Fibroblast of lung (primary cell): ENCODE data around the gene KCTD13. TPM values are rescaled to one million over a fixed set of nuclear protein-coding genes. Genes with fewer than 3 reads are reported as not detected.

Experiments
- DNase-seq, 2 donors: peaks; one replicate each; pipeline versions ENCODE4 v3.0.0 to v3.0.0-alpha.2; 2010; ENCODE audit warnings: low read depth in 2 of 2
- H2AFZ ChIP-seq: 2 replicates; pipeline ENCODE4 v1.5.1; 2012; ENCODE audit warnings: low read length, control low read depth, inconsistent platforms
- H3K27ac ChIP-seq: 2 replicates; pipeline ENCODE4 v1.5.1; 2011; ENCODE audit warnings: low read length, control low read depth; ENCODE audit not compliant: insufficient read depth
- H3K27me3 ChIP-seq: 2 replicates; pipeline ENCODE4 v1.5.1; 2011; ENCODE audit warnings: mild to moderate bottlenecking, low read length; ENCODE audit not compliant: control insufficient read depth, insufficient read depth
- H3K36me3 ChIP-seq: 2 replicates; pipeline ENCODE4 v1.5.1; 2011; ENCODE audit warnings: low read length; ENCODE audit not compliant: control insufficient read depth, insufficient read depth
- H3K4me1 ChIP-seq: 2 replicates; pipeline ENCODE4 v1.5.1; 2011; ENCODE audit warnings: low read length; ENCODE audit not compliant: control insufficient read depth, insufficient read depth; ENCODE audit errors: extremely low read depth
- H3K4me2 ChIP-seq: 2 replicates; pipeline ENCODE4 v1.5.1; 2011; ENCODE audit warnings: low read length, control low read depth; ENCODE audit not compliant: insufficient read depth; ENCODE audit errors: extremely low read depth
- H3K4me3 ChIP-seq, 4 experiments: fragments of 200-600 bp in 1 of 4; sonication (generic) in 1 of 4; replicated peaks in 1 of 4; 2 replicates each; pipeline ENCODE4 v1.5.1; 2011 to 2016; ENCODE audit warnings: low read length in 4 of 4, low read depth in 3 of 4, mild to moderate bottlenecking in 3 of 4, control low read depth in 2 of 4, inconsistent platforms in 1 of 4, mixed read lengths in 1 of 4; ENCODE audit not compliant: insufficient read depth in 1 of 4; ENCODE audit errors: control extremely low read depth in 1 of 4
- H3K79me2 ChIP-seq: 2 replicates; pipeline ENCODE4 v1.5.1; 2012; ENCODE audit warnings: mild to moderate bottlenecking, low read length, inconsistent platforms; ENCODE audit not compliant: control insufficient read depth, insufficient read depth
- H3K9ac ChIP-seq: 2 replicates; pipeline ENCODE4 v1.5.1; 2011; ENCODE audit warnings: mild to moderate bottlenecking, low read length, control low read depth; ENCODE audit not compliant: insufficient read depth
- H3K9me3 ChIP-seq: 2 replicates; pipeline ENCODE4 v1.5.1; 2012; ENCODE audit warnings: low read depth, low read length; ENCODE audit not compliant: control insufficient read depth, insufficient read depth
- H4K20me1 ChIP-seq: 2 replicates; pipeline ENCODE4 v1.5.1; 2011; ENCODE audit warnings: low read length; ENCODE audit not compliant: control insufficient read depth, insufficient read depth; ENCODE audit errors: extremely low read depth
- EZH2 ChIP-seq: IDR thresholded peaks from 2 replicates; pipeline ENCODE4 v1.5.1; 2012; ENCODE audit warnings: low read length, control low read depth, mild to moderate bottlenecking; ENCODE audit errors: missing control alignments
- polyA plus RNA-seq, 2 donors: library from polyadenylated mRNA; depleted of rRNA in 1 of 2; stranded (reverse) in 1 of 2; unstranded in 1 of 2; fragments of >200 nt; gene quantifications; 2 replicates each; pipeline ENCODE4 v1.2.1, GENCODE V29; 2011 to 2012; ENCODE audit warnings: missing spikeins in 1 of 2
- total RNA-seq: library from RNA; depleted of rRNA; stranded (reverse); fragments of >200 nt; gene quantifications from 2 replicates; pipeline ENCODE4 v1.2.1, GENCODE V29; 2014
- TF ChIP-seq, protein P1 (sequence below), 2 donors: IDR thresholded peaks in 1 of 2; conservative IDR thresholded peaks in 1 of 2; 1 replicate in 1 of 2; 2 replicates in 1 of 2; pipeline ENCODE4 v1.5.1; 2011 to 2012; ENCODE audit warnings: low read length in 2 of 2, control low read depth in 1 of 2, inconsistent platforms in 1 of 2, low read depth in 1 of 2, mild to moderate bottlenecking in 1 of 2

KCTD13 gene
- total and polyA plus RNA-seq, 2 donors (not counting 1 experiment from before 2014, with no cell fraction given), result 5.9 to 6.3 TPM

DNA sequence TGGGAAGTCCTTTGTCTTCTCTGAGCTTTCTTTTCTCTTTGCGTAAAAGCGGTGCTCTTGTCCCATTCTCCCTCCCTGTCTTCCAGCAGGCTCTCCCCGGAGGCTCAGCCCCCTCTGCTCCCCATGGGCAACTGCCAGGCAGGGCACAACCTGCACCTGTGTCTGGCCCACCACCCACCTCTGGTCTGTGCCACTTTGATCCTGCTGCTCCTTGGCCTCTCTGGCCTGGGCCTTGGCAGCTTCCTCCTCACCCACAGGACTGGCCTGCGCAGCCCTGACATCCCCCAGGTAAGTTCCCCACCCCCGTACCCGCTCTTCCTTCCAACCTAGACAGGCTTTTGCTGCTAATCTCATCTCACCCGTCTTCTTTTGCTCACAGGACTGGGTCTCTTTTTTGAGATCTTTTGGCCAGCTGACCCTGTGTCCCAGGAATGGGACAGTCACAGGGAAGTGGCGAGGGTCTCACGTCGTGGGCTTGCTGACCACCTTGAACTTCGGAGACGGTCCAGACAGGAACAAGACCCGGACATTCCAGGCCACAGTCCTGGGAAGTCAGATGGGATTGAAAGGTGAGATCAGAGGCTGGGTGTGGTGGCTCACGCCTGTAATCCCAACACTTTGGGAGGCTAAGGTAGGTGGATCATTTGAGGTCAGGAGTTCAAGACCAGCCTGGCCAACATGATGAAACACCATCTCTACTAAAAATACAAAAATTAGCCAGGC is 37.2 kb upstream of the KCTD13 start:
- Histone ChIP-seq H2AFZ (no peak overlapping the region), H3K4me3 (peak overlapping the region; percentile 72 to 83 (median 80)), H3K4me1 (no peaks in the 10 kb centered on the region), H3K9me3 (no peaks in the 10 kb centered on the region), H4K20me1 (no peaks in the 10 kb centered on the region), H3K4me2 (peak overlapping the region; percentile 99), H3K27me3 (no peaks in the 10 kb centered on the region), H3K36me3 (peaks cover 2% of the 10 kb centered on the region), H3K27ac (peak overlapping the region; percentile 65), H3K79me2 (no peaks in the 10 kb centered on the region), H3K9ac (no peak overlapping the region)
- TF ChIP-seq, protein P1, sequence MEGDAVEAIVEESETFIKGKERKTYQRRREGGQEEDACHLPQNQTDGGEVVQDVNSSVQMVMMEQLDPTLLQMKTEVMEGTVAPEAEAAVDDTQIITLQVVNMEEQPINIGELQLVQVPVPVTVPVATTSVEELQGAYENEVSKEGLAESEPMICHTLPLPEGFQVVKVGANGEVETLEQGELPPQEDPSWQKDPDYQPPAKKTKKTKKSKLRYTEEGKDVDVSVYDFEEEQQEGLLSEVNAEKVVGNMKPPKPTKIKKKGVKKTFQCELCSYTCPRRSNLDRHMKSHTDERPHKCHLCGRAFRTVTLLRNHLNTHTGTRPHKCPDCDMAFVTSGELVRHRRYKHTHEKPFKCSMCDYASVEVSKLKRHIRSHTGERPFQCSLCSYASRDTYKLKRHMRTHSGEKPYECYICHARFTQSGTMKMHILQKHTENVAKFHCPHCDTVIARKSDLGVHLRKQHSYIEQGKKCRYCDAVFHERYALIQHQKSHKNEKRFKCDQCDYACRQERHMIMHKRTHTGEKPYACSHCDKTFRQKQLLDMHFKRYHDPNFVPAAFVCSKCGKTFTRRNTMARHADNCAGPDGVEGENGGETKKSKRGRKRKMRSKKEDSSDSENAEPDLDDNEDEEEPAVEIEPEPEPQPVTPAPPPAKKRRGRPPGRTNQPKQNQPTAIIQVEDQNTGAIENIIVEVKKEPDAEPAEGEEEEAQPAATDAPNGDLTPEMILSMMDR (conservative IDR thresholded peaks at IDR 0.05 in 1 of 2, IDR thresholded peaks at IDR 0.05 in 1 of 2; ENCODE audit: low read depth in 1 of 2, low read length in 2 of 2), result no peak
- no peak for TF ChIP-seq EZH2
- no peak for DNase-seq

DNA sequence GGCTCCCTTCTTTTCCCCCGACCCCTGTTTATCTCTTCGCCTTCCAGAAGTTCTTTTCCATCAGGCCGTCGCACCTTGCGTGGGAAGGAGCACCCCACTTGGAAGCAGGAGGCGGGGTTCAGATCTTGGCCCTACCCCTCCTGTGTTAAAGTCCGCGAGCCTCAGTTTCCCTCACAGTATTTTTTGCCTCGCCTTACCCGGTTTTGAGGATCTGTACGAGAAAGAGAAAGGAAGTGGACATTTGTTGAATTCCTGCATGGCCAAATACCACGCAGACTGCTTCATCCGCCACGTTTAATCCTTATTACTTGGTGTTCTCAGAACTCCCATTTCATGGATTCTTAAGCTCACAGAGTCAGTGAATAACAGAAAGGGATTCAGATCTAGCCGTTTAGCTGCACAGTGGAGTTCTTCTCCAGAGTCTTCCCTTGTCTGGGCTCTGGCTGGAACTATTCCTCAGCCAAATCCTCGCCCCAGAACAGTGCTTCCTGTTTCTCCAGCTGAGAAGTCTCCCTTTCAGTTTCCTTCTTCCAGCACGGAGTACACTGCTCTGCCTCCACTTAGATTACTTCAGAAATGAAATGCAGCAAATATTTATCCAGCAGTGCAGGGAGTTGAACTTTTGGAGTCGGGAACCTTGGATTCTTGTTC is 36.4 kb upstream of the KCTD13 start:
- H3K27me3 ChIP-seq, result no peaks in the 10 kb centered on the region

More for the DNA sequence above, 36.4 kb upstream of the KCTD13 start:
- TF ChIP-seq, protein P1 (conservative IDR thresholded peaks at IDR 0.05 in 1 of 2, IDR thresholded peaks at IDR 0.05 in 1 of 2; ENCODE audit: low read depth in 1 of 2, low read length in 2 of 2), result no peak
- TF ChIP-seq EZH2, result no peak
- H3K9me3 ChIP-seq, result no peaks in the 10 kb centered on the region
- peak overlapping the region; percentile 65 for H3K27ac ChIP-seq
- peak overlapping the region; percentile 81 for H3K9ac ChIP-seq
- peak overlapping the region; percentile 72 to 83 (median 80) for H3K4me3 ChIP-seq
- H3K79me2 ChIP-seq, result no peaks in the 10 kb centered on the region
- no peaks in the 10 kb centered on the region for H4K20me1 ChIP-seq
- peak in 1 of 2 donors; percentile 48 for DNase-seq
- H3K4me1 ChIP-seq, result no peaks in the 10 kb centered on the region
- peak overlapping the region; percentile 99 for H3K4me2 ChIP-seq
- H2AFZ ChIP-seq, result peak overlapping the region; percentile 58
- H3K36me3 ChIP-seq, result no peaks in the 10 kb centered on the region
